ENCODE results near the gene ACADSB. TPM values are rescaled to one million over a fixed set of nuclear protein-coding genes. Genes with fewer than 3 reads are reported as not detected.

The ACADSB gene
- total RNA-seq, 1 donor, result 9.4 TPM

GRCh38 chr10:123057968-123058367 is 49.2 kb downstream of the ACADSB start:
- Histone ChIP-seq H3K36me3 (ENCODE audit: insufficient read depth, low read length) (no peaks in the 10 kb centered on the region), H3K4me2 (ENCODE audit: insufficient read depth, low read length) (no peak overlapping the region), H3K27me3 (ENCODE audit: insufficient read depth, low read length) (no peaks in the 10 kb centered on the region), H3K9me3 (ENCODE audit: low read depth, low read length) (no peaks in the 10 kb centered on the region), H3K4me1 (ENCODE audit: insufficient read depth, low read length) (no peaks in the 10 kb centered on the region), H3K4me3 (ENCODE audit: insufficient read depth, low read length) (no peak overlapping the region), H3K79me2 (ENCODE audit: insufficient read depth, low read length) (no peaks in the 10 kb centered on the region), H4K20me1 (ENCODE audit: insufficient read depth, low read length) (no peaks in the 10 kb centered on the region), H2AFZ (ENCODE audit: low read length) (no peak overlapping the region), H3K27ac (ENCODE audit: low read depth, low read length) (no peak overlapping the region)
- TF ChIP-seq, protein P1, sequence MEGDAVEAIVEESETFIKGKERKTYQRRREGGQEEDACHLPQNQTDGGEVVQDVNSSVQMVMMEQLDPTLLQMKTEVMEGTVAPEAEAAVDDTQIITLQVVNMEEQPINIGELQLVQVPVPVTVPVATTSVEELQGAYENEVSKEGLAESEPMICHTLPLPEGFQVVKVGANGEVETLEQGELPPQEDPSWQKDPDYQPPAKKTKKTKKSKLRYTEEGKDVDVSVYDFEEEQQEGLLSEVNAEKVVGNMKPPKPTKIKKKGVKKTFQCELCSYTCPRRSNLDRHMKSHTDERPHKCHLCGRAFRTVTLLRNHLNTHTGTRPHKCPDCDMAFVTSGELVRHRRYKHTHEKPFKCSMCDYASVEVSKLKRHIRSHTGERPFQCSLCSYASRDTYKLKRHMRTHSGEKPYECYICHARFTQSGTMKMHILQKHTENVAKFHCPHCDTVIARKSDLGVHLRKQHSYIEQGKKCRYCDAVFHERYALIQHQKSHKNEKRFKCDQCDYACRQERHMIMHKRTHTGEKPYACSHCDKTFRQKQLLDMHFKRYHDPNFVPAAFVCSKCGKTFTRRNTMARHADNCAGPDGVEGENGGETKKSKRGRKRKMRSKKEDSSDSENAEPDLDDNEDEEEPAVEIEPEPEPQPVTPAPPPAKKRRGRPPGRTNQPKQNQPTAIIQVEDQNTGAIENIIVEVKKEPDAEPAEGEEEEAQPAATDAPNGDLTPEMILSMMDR (IDR thresholded peaks at IDR 0.05; ENCODE audit: extremely low read depth, low read depth, low read length), result no peak
- no peak for DNase-seq (ENCODE audit: insufficient read length, low spot score, missing footprints)

GRCh38 chr10:123061865-123062264 is 53.1 kb downstream of the ACADSB start:
- Histone ChIP-seq H3K4me2 (ENCODE audit: insufficient read depth, low read length) (no peak overlapping the region), H3K9me3 (ENCODE audit: low read depth, low read length) (no peaks in the 10 kb centered on the region), H3K36me3 (ENCODE audit: insufficient read depth, low read length) (no peaks in the 10 kb centered on the region), H4K20me1 (ENCODE audit: insufficient read depth, low read length) (no peaks in the 10 kb centered on the region), H3K4me1 (ENCODE audit: insufficient read depth, low read length) (no peaks in the 10 kb centered on the region), H3K27ac (ENCODE audit: low read depth, low read length) (no peak overlapping the region), H3K4me3 (ENCODE audit: insufficient read depth, low read length) (no peak overlapping the region), H2AFZ (ENCODE audit: low read length) (no peak overlapping the region), H3K27me3 (ENCODE audit: insufficient read depth, low read length) (no peaks in the 10 kb centered on the region), H3K79me2 (ENCODE audit: insufficient read depth, low read length) (no peaks in the 10 kb centered on the region)
- no peak for DNase-seq (ENCODE audit: insufficient read length, low spot score, missing footprints)
- TF ChIP-seq, protein P1 (IDR thresholded peaks at IDR 0.05; ENCODE audit: extremely low read depth, low read depth, low read length), result no peak

GRCh38 chr10:123062726-123063125 is 53.9 kb downstream of the ACADSB start:
- H3K27me3 ChIP-seq (ENCODE audit: insufficient read depth, low read length), result no peaks in the 10 kb centered on the region
- DNase-seq (ENCODE audit: insufficient read length, low spot score, missing footprints), result no peak
- TF ChIP-seq, protein P1 (IDR thresholded peaks at IDR 0.05; ENCODE audit: extremely low read depth, low read depth, low read length), result no peak
- H4K20me1 ChIP-seq (ENCODE audit: insufficient read depth, low read length), result no peaks in the 10 kb centered on the region
- no peak overlapping the region for H2AFZ ChIP-seq (ENCODE audit: low read length)
- H3K27ac ChIP-seq (ENCODE audit: low read depth, low read length), result no peak overlapping the region
- H3K79me2 ChIP-seq (ENCODE audit: insufficient read depth, low read length), result no peaks in the 10 kb centered on the region
- no peaks in the 10 kb centered on the region for H3K4me1 ChIP-seq (ENCODE audit: insufficient read depth, low read length)
- no peak overlapping the region for H3K4me2 ChIP-seq (ENCODE audit: insufficient read depth, low read length)
- no peaks in the 10 kb centered on the region for H3K36me3 ChIP-seq (ENCODE audit: insufficient read depth, low read length)
- H3K9me3 ChIP-seq (ENCODE audit: low read depth, low read length), result no peaks in the 10 kb centered on the region
- no peak overlapping the region for H3K4me3 ChIP-seq (ENCODE audit: insufficient read depth, low read length)

- Histone ChIP-seq H3K36me3 (ENCODE audit: insufficient read depth, low read length) (no peaks in the 10 kb centered on the region), H4K20me1 (ENCODE audit: insufficient read depth, low read length) (no peaks in the 10 kb centered on the region), H3K4me2 (ENCODE audit: insufficient read depth, low read length) (no peak overlapping the region), H3K4me1 (ENCODE audit: insufficient read depth, low read length) (no peaks in the 10 kb centered on the region), H3K79me2 (ENCODE audit: insufficient read depth, low read length) (no peaks in the 10 kb centered on the region), H3K9me3 (ENCODE audit: low read depth, low read length) (no peaks in the 10 kb centered on the region), H3K27ac (ENCODE audit: low read depth, low read length) (no peak overlapping the region), H3K4me3 (ENCODE audit: insufficient read depth, low read length) (no peak overlapping the region), H3K27me3 (ENCODE audit: insufficient read depth, low read length) (no peaks in the 10 kb centered on the region), H2AFZ (ENCODE audit: low read length) (no peak overlapping the region)
- TF ChIP-seq, protein P1 (IDR thresholded peaks at IDR 0.05; ENCODE audit: extremely low read depth, low read depth, low read length), result no peak
- DNase-seq (ENCODE audit: insufficient read length, low spot score, missing footprints), result no peak
Observed at GRCh38 chr10:123068087-123068853, 59.5 kb downstream of the ACADSB start.
